ENCODE data around the gene ADAM11. TPM values are rescaled to one million over a fixed set of nuclear protein-coding genes. Genes with fewer than 3 reads are reported as not detected.

ADAM11 gene
- total and polyA plus RNA-seq, 2 of the 8 experiments (the other 6 are each of a cell fraction or from before 2014, with no cell fraction given), result 2.3 to 2.9 TPM

DNA sequence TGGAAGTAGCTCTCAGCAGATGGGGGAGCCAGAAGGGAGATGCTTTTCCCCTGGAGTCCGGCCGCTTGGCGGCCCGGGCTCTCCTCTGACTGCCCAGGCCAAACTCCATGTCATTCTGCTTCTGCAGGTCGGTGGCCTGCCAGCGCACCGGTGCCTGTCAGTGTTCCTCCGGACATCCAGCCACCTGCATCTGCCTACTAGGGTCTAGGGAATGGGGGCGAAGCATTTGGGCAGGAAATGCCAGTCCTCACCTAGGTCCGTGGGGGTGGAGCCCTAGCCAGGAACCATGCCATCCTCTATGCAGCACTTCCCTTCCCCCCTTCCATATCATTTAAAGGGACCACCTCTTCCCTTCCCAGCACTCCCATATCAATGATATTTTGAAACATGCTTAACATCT, 37.1 kb downstream of the ADAM11 start:
- Histone ChIP-seq H2BK15ac (ENCODE audit: low read length) (no peak overlapping the region), H3K4me3 (ENCODE audit: extremely low read depth in 1 of 4, insufficient read depth in 2 of 4, low read depth in 3 of 4, low read length in 4 of 4) (no peak overlapping the region), H3K9me3 (ENCODE audit: insufficient read depth in 2 of 2, low read depth in 1 of 2, low read length in 1 of 2) (no peaks in the 10 kb centered on the region), H4K20me1 (replicated peaks in 1 of 2; ENCODE audit: control insufficient read depth in 1 of 2, insufficient read depth in 2 of 2, low read length in 2 of 2) (peaks cover 0 to 5% of the 10 kb centered on the region in 2 experiments), H2AK5ac (ENCODE audit: low read depth, low read length) (no peak overlapping the region), H3K9ac (replicated peaks in 1 of 4; ENCODE audit: extremely low read depth in 1 of 4, low read depth in 3 of 4, low read length in 3 of 4) (no peak overlapping the region), H2BK12ac (ENCODE audit: low read depth, low read length) (no peak overlapping the region), H3K56ac (replicated peaks; ENCODE audit: insufficient read length, low read depth, low read length) (no peak overlapping the region), H3K36me3 (ENCODE audit: control insufficient read depth in 2 of 4, insufficient read depth in 4 of 4, low read length in 3 of 4) (peaks cover 0 to 8% (median 5%) of the 10 kb centered on the region in 4 experiments; a peak in 5 of 8 replicates), H3K14ac (ENCODE audit: insufficient read length) (no peak overlapping the region), H2AFZ (ENCODE audit: low read length) (no peak overlapping the region), H2BK5ac (ENCODE audit: low read depth, low read length) (no peak overlapping the region), H3K79me1 (ENCODE audit: low read depth, low read length) (no peaks in the 10 kb centered on the region), H3K18ac (ENCODE audit: extremely low read depth, low read length) (no peak overlapping the region), H4K5ac (ENCODE audit: insufficient read length, low read depth, low read length) (no peak overlapping the region), H3K27me3 (replicated peaks in 1 of 4; ENCODE audit: control insufficient read depth in 3 of 4, extremely low read depth in 1 of 4, insufficient read depth in 3 of 4, low read length in 3 of 4) (no peaks in the 10 kb centered on the region), H3K79me2 (ENCODE audit: control insufficient read depth in 1 of 2, insufficient read depth in 2 of 2, low read length in 2 of 2) (no peaks in the 10 kb centered on the region), H4K91ac (replicated peaks; ENCODE audit: insufficient read length, low read length) (no peak overlapping the region), H3K4me2 (ENCODE audit: insufficient read depth in 1 of 2, low read depth in 2 of 2, low read length in 2 of 2) (no peak overlapping the region), H2BK120ac (replicated peaks; ENCODE audit: low read depth, low read length) (no peak overlapping the region), H3K4ac (replicated peaks; ENCODE audit: insufficient read length, low read depth, low read length) (no peak overlapping the region), H3K23me2 (ENCODE audit: low read depth, low read length) (no peaks in the 10 kb centered on the region), H3K23ac (ENCODE audit: insufficient read length) (no peak overlapping the region), H3K27ac (ENCODE audit: low read depth, low read length) (no peak overlapping the region), H4K8ac (ENCODE audit: extremely low read depth, insufficient read depth, low read length) (no peak overlapping the region), H2BK20ac (ENCODE audit: low read length) (no peak overlapping the region), H3K4me1 (replicated peaks in 1 of 4; ENCODE audit: control insufficient read depth in 3 of 4, insufficient read depth in 4 of 4, low read length in 3 of 4) (peaks cover 0 to 3% (median 1%) of the 10 kb centered on the region in 4 experiments; a peak in 2 of 7 replicates)
- CTCF ChIA-PET (ENCODE audit: partially characterized antibody), result interaction anchor here (1.9 to 3.4 kb wide), 2 partner anchors 16 to 226 kb away, joined by 3 to 22 read pairs; no protein-coding TSS in a partner anchor
- FAIRE-seq (no peak), DNase-seq (ENCODE audit: low read depth in 1 of 2, low spot score in 2 of 2) (no peak)
- 86% methylated on average over 10 of the region's 10 CpGs; no CpG with 5 or more reads in 1 of the 2 experiments for WGBS, 2 experiments (ENCODE audit: extremely low coverage in 1 of 2, insufficient coverage in 1 of 2, insufficient read length in 1 of 2, insufficient replicate concordance in 2 of 2, low coverage in 1 of 2, low lambda C conversion rate in 2 of 2, missing lambda C conversion rate in 1 of 2)
- POLR2A ChIA-PET (ENCODE audit: partially characterized antibody), result interaction anchor here (1.0 to 4.0 kb wide), 7 partner anchors 9 to 85 kb away, joined by 3 to 17 read pairs (median 5); no protein-coding TSS in a partner anchor
- TF ChIP-seq GABPA (IDR thresholded peaks at IDR 0.05; ENCODE audit: borderline replicate concordance, insufficient read depth, low read length), result no peak
- TF ChIP-seq RBBP5 (IDR thresholded peaks at IDR 0.05; ENCODE audit: borderline replicate concordance, low read depth, low read length), result no peak
- no peak for TF ChIP-seq TAF7 (optimal IDR thresholded peaks at IDR 0.05; ENCODE audit: borderline replicate concordance, low read depth, low read length)
- TF ChIP-seq HDAC2 (IDR thresholded peaks at IDR 0.05; ENCODE audit: borderline replicate concordance in 1 of 2, low read depth in 2 of 2, low read length in 2 of 2), result no peak
- TF ChIP-seq CHD1 (IDR thresholded peaks at IDR 0.05; ENCODE audit: low read depth, low read length), result no peak
- TF ChIP-seq ZNF274 (IDR thresholded peaks at IDR 0.05; ENCODE audit: borderline replicate concordance, extremely low read depth, low read length), result no peak
- no peak for TF ChIP-seq CEBPB (IDR thresholded peaks at IDR 0.05; ENCODE audit: low read depth, low read length)
- TF ChIP-seq JUN (IDR thresholded peaks at IDR 0.05; ENCODE audit: low read depth, low read length), result no peak
- no peak for TF ChIP-seq SP2 (IDR thresholded peaks at IDR 0.05; ENCODE audit: low read length)
- TF ChIP-seq, protein P1, sequence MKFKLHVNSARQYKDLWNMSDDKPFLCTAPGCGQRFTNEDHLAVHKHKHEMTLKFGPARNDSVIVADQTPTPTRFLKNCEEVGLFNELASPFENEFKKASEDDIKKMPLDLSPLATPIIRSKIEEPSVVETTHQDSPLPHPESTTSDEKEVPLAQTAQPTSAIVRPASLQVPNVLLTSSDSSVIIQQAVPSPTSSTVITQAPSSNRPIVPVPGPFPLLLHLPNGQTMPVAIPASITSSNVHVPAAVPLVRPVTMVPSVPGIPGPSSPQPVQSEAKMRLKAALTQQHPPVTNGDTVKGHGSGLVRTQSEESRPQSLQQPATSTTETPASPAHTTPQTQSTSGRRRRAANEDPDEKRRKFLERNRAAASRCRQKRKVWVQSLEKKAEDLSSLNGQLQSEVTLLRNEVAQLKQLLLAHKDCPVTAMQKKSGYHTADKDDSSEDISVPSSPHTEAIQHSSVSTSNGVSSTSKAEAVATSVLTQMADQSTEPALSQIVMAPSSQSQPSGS (IDR thresholded peaks at IDR 0.05; ENCODE audit: low read length), result no peak
- no peak for TF ChIP-seq SAP30 (IDR thresholded peaks at IDR 0.05; ENCODE audit: insufficient read depth, insufficient replicate concordance, low read length)
- TF ChIP-seq KDM5A (IDR thresholded peaks at IDR 0.05; ENCODE audit: low read length), result no peak

Data from H1 (cell line).